ENCODE results near the gene MRNIP. TPM values are rescaled to one million over a fixed set of nuclear protein-coding genes. Genes with fewer than 3 reads are reported as not detected.
A peak's percentile ranks its signal among the peaks of the same experiment; 100 is the strongest.

Gene MRNIP
- total RNA-seq, 1 experiment from 2014 or later, result 39.9 TPM

GRCh38 chr5:179820127-179820482, 38.5 kb downstream of the MRNIP start:
- peaks cover 34% of the 10 kb centered on the region for H4K20me1 ChIP-seq (ENCODE audit: insufficient read depth)
- intact Hi-C loops (cut with micrococcal nuclease; ENCODE audit: unreplicated experiment), result no loop called here
- ChIA-PET POLR2A (ENCODE audit: unreplicated experiment) (interaction anchor here (0.6 to 1.1 kb wide), 3 partner anchors 88 to 207 kb away, joined by 3 to 8 read pairs (median 3); partner anchors contain the start of gene MAML1), CTCF (no interaction called here)
- H2AFZ ChIP-seq, result no peak overlapping the region; the same call in 1 of the 2 replicates
- peak overlapping the region; percentile 98 for H3K4me3 ChIP-seq
- H3K27ac ChIP-seq, result peak overlapping the region; percentile 100
- H3K79me2 ChIP-seq (ENCODE audit: low read depth), result peaks cover 51% of the 10 kb centered on the region
- no peak for DNase-seq
- TSS peak; percentile 76 for BruUV-seq (replicated peaks)
- peaks cover 30% of the 10 kb centered on the region for H3K36me3 ChIP-seq (ENCODE audit: low read depth)
- peaks cover 55% of the 10 kb centered on the region for H3K4me1 ChIP-seq (replicated peaks; ENCODE audit: insufficient read depth)
- H3F3A ChIP-seq (ENCODE audit: insufficient read depth, low read depth), result peaks cover 60% of the 10 kb centered on the region
- H3K9me3 ChIP-seq (ENCODE audit: insufficient read depth, low read depth), result no peaks in the 10 kb centered on the region
- peak overlapping the region; percentile 100 for H3K4me2 ChIP-seq
- TF ChIP-seq EZH2 (IDR thresholded peaks at IDR 0.05; ENCODE audit: low read depth) (no peak), CTCF (conservative IDR thresholded peaks at IDR 0.05) (no peak)
- no peaks in the 10 kb centered on the region for H3K27me3 ChIP-seq (ENCODE audit: insufficient read depth, low read depth)
- H3K9me2 ChIP-seq (ENCODE audit: insufficient read depth), result no peaks in the 10 kb centered on the region

GRCh38 chr5:179819296-179820126, 39.1 kb downstream of the MRNIP start:
- no peak overlapping the region for H2AFZ ChIP-seq
- DNase-seq, result peak; percentile 92 to 98
- H3K27me3 ChIP-seq (ENCODE audit: insufficient read depth, low read depth), result no peaks in the 10 kb centered on the region
- H3K36me3 ChIP-seq (ENCODE audit: low read depth), result peaks cover 26% of the 10 kb centered on the region
- H3F3A ChIP-seq (ENCODE audit: insufficient read depth, low read depth), result peaks cover 54% of the 10 kb centered on the region
- H3K9me2 ChIP-seq (ENCODE audit: insufficient read depth), result no peaks in the 10 kb centered on the region
- peaks cover 52% of the 10 kb centered on the region for H3K4me1 ChIP-seq (replicated peaks; ENCODE audit: insufficient read depth)
- H3K27ac ChIP-seq, result peak overlapping the region; percentile 100
- POLR2A ChIA-PET (ENCODE audit: unreplicated experiment), result interaction anchor here (0.5 to 1.1 kb wide), 7 partner anchors 8 to 260 kb away, joined by 3 to 17 read pairs (median 8); partner anchors contain the start of gene MAML1
- peaks cover 45% of the 10 kb centered on the region for H3K79me2 ChIP-seq (ENCODE audit: low read depth)
- H3K4me2 ChIP-seq, result peak overlapping the region; percentile 100
- no peaks in the 10 kb centered on the region for H3K9me3 ChIP-seq (ENCODE audit: insufficient read depth, low read depth)
- H4K20me1 ChIP-seq (ENCODE audit: insufficient read depth), result peaks cover 28% of the 10 kb centered on the region
- CTCF ChIA-PET, result interaction anchor here (0.6 kb wide), 2 partner anchors 195 to 213 kb away, joined by 3 to 6 read pairs; no protein-coding TSS in a partner anchor
- intact Hi-C loops (cut with micrococcal nuclease; ENCODE audit: unreplicated experiment), result loop anchor here (1.0 to 5.0 kb wide), 7 partner anchors 13 to 267 kb away; partner anchors contain the start of genes HNRNPH1, MAML1, MGAT4B and MRNIP
- no TSS peak for BruUV-seq (replicated peaks)
- peak overlapping the region; percentile 98; the same call in 1 of the 2 replicates for H3K4me3 ChIP-seq
- no peak for TF ChIP-seq CTCF (conservative IDR thresholded peaks at IDR 0.05)
- TF ChIP-seq EZH2 (IDR thresholded peaks at IDR 0.05; ENCODE audit: low read depth), result no peak

- BruUV-seq (replicated peaks), result no TSS peak
- Histone ChIP-seq H3K27ac (peak overlapping the region; percentile 100), H3K27me3 (ENCODE audit: insufficient read depth, low read depth) (no peaks in the 10 kb centered on the region), H3K4me3 (peak overlapping the region; percentile 98; the same call in 1 of the 2 replicates), H2AFZ (0 out of 2 replicates have a peak overlapping the region, but pooled peaks have one; percentile 64), H3K79me2 (ENCODE audit: low read depth) (peaks cover 38% of the 10 kb centered on the region), H3K36me3 (ENCODE audit: low read depth) (peaks cover 19% of the 10 kb centered on the region), H3K4me2 (peak overlapping the region; percentile 100), H3K9me2 (ENCODE audit: insufficient read depth) (no peaks in the 10 kb centered on the region), H4K20me1 (ENCODE audit: insufficient read depth) (peaks cover 21% of the 10 kb centered on the region), H3K9me3 (ENCODE audit: insufficient read depth, low read depth) (no peaks in the 10 kb centered on the region), H3K4me1 (replicated peaks; ENCODE audit: insufficient read depth) (peaks cover 45% of the 10 kb centered on the region), H3F3A (ENCODE audit: insufficient read depth, low read depth) (peaks cover 48% of the 10 kb centered on the region)
- ChIA-PET CTCF (interaction anchor here (0.6 kb wide), 2 partner anchors 194 to 212 kb away, joined by 3 to 6 read pairs; no protein-coding TSS in a partner anchor), POLR2A (ENCODE audit: unreplicated experiment) (interaction anchor here (0.6 to 0.8 kb wide), 3 partner anchors 7 to 260 kb away, joined by 8 to 17 read pairs (median 10); no protein-coding TSS in a partner anchor)
- intact Hi-C loops (cut with micrococcal nuclease; ENCODE audit: unreplicated experiment), result loop anchor here (1.0 to 5.0 kb wide), 7 partner anchors 13 to 267 kb away; partner anchors contain the start of genes HNRNPH1, MAML1, MGAT4B and MRNIP
- DNase-seq, result peak; percentile 95 to 98
- TF ChIP-seq CTCF (conservative IDR thresholded peaks at IDR 0.05) (no peak), EZH2 (IDR thresholded peaks at IDR 0.05; ENCODE audit: low read depth) (no peak)
Measured at GRCh38 chr5:179818746-179819295, 39.8 kb downstream of the MRNIP start.
